HepG2 (cell line): ENCODE data around the gene KLRK1. TPM values are rescaled to one million over a fixed set of nuclear protein-coding genes. Genes with fewer than 3 reads are reported as not detected.
A peak's percentile ranks its signal among the peaks of the same experiment; 100 is the strongest.
"Not testable (repeated sequence)": the region's sequence is repeated elsewhere in the genome, so short reads cannot be mapped to it uniquely, and the experiment has no call there.

Experiments used
- ATAC-seq: fragments of 200-7000 bp; cut with Tn5 transposase; 3 replicates; pipeline ENCODE4 v1.9.1; 2020; ENCODE audit warnings: mild to moderate bottlenecking, moderate library complexity
- BruUV-seq: library from RNA; stranded (reverse); fragments of 400-500 nt; replicated peaks from 2 replicates; lab custom pipeline; 2021; lab: Mats Ljungman, UMichigan
- CTCF ChIA-PET: fragments of 300-600 bp; formaldehyde crosslinking; extraction: SDS; loops from one replicate; lab custom pipeline; 2021; ENCODE audit warnings: low total read pairs, inconsistent platforms, low intra/inter-chr PET ratio; lab: Yijun Ruan, JAX
- POLR2A ChIA-PET: fragments of 350-600 bp; sonication (Branson Sonifier 250); formaldehyde crosslinking; loops from one replicate; lab custom pipeline; 2020; ENCODE audit warnings: antibody characterized with exemption, inconsistent platforms; lab: Yijun Ruan, JAX
- DNase-seq: peaks from one replicate; pipeline ENCODE4 v3.0.0-alpha.2; 2015; ENCODE audit warnings: low spot score
- FAIRE-seq: peaks from 3 replicates; lab custom pipeline; 2011; peaks lifted over from hg19 to GRCh38; lab: Jason Lieb, UNC
- H2AFZ ChIP-seq: one replicate; pipeline ENCODE4 v1.6.1; 2011; ENCODE audit warnings: low read length, inconsistent platforms
- H3K27ac ChIP-seq: fragments of 300-600 bp; 3 replicates; pipeline ENCODE4 v1.8.0; 2011; ENCODE audit warnings: mixed run types, mild to moderate bottlenecking, mixed read lengths, low read length, inconsistent platforms; ENCODE audit not compliant: insufficient read depth; ENCODE audit errors: extremely low read length
- H3K27me3 ChIP-seq, 2 experiments: fragments of 200-600 bp in 1 of 2; 2 replicates in 1 of 2; 3 replicates in 1 of 2; pipeline versions ENCODE4 v1.6.0 to v1.8.0; 2011; ENCODE audit warnings: low read length in 2 of 2, mild to moderate bottlenecking in 2 of 2, moderate library complexity in 2 of 2, inconsistent platforms in 1 of 2; ENCODE audit not compliant: insufficient read depth in 2 of 2, control insufficient read depth in 1 of 2
- H3K36me3 ChIP-seq, 2 experiments: fragments of 200-600 bp in 1 of 2; replicated peaks in 1 of 2; 2 replicates in 1 of 2; 3 replicates in 1 of 2; pipeline versions ENCODE4 v1.5.1 to v1.8.0; 2011; ENCODE audit warnings: low read length in 2 of 2, inconsistent platforms in 1 of 2; ENCODE audit not compliant: insufficient read depth in 2 of 2, control insufficient read depth in 1 of 2
- H3K4me1 ChIP-seq: 2 replicates; pipeline ENCODE4 v1.5.1; 2012; ENCODE audit warnings: low read length, inconsistent platforms; ENCODE audit not compliant: insufficient read depth
- H3K4me2 ChIP-seq: 2 replicates; pipeline ENCODE4 v1.6.0; 2011; ENCODE audit warnings: low read depth, low read length, inconsistent platforms
- H3K4me3 ChIP-seq, 3 experiments: fragments of 200-600 bp in 1 of 3; sonication (generic), shearing (Covaris generic) in 1 of 3; replicated peaks in 1 of 3; 2 replicates each; pipeline ENCODE4 v1.5.1; 2011 to 2016; ENCODE audit warnings: low read length in 3 of 3, inconsistent platforms in 2 of 3, low read depth in 2 of 3, mild to moderate bottlenecking in 2 of 3, control low read depth in 1 of 3, mixed read lengths in 1 of 3; ENCODE audit not compliant: insufficient read depth in 1 of 3
- H3K79me2 ChIP-seq: one replicate; pipeline ENCODE4 v1.6.1; 2011; ENCODE audit warnings: low read length, inconsistent platforms; ENCODE audit not compliant: insufficient read depth
- H3K9ac ChIP-seq: 2 replicates; pipeline ENCODE4 v1.6.0; 2011; ENCODE audit warnings: mild to moderate bottlenecking, low read depth, low read length, inconsistent platforms; ENCODE audit not compliant: insufficient read depth
- H3K9me3 ChIP-seq: 2 replicates; pipeline ENCODE4 v1.5.1; 2012; ENCODE audit warnings: mild to moderate bottlenecking, low read length
- H4K20me1 ChIP-seq: 2 replicates; pipeline ENCODE4 v1.6.0; 2011; ENCODE audit warnings: inconsistent platforms, mild to moderate bottlenecking, low read length, moderate library complexity; ENCODE audit not compliant: insufficient read depth
- CHCHD3 ChIP-seq: sonication (generic); formaldehyde crosslinking; IDR thresholded peaks from 2 replicates; pipeline ENCODE4 v1.8.0; 2022; ENCODE audit warnings: mild to moderate bottlenecking, missing genetic modification reagents, moderate library complexity
- ZNF7 ChIP-seq: IDR thresholded peaks from 2 replicates; pipeline ENCODE4 v1.6.1; 2016; ENCODE audit warnings: missing biosample characterization, missing genetic modification reagents
- WGBS: methylation state at CpG from one replicate; pipeline ENCODE4 v1.1.6; 2017; ENCODE audit warnings: low lambda C conversion rate; 5-methylcytosine and 5-hydroxymethylcytosine counted together
- in situ Hi-C: cut with HindIII; loops from 2 replicates; pipeline ENCODE4 v1.10.0; 2017; ENCODE audit warnings: low pct_unique_long_range_greater_than_20kb; ENCODE audit not compliant: extremely low pct_ligation_motif_present
- intact Hi-C: fragments of 100-400 bp; cut with micrococcal nuclease; formaldehyde crosslinking; loops from one replicate; pipeline ENCODE4 v1.10.0; 2022; ENCODE audit not compliant: unreplicated experiment
- polyA plus RNA-seq, 8 experiments: library from polyadenylated mRNA; depleted of rRNA in 3 of 8; stranded (reverse) in 7 of 8; unstranded in 1 of 8; fragments of >200 nt; fragmentation: Illumina TruSeq in 4 of 8; extraction: Trizol in 4 of 8; gene quantifications; 2 replicates each; pipeline versions ENCODE4 v1.2.1 to v1.2.3, GENCODE V29; 2011 to 2016; ENCODE audit warnings: low read depth in 4 of 8, missing spikeins in 1 of 8, mixed read lengths in 1 of 8; ENCODE audit not compliant: insufficient read depth in 1 of 8
- total RNA-seq, 5 experiments: library from RNA; depleted of rRNA; stranded (reverse); fragments of >200 nt; fragmentation: Illumina TruSeq; extraction: Trizol; gene quantifications; 2 replicates each; pipeline ENCODE4 v1.2.3, GENCODE V29; 2016; ENCODE audit warnings: low read depth in 1 of 5

KLRK1 gene
- total and polyA plus RNA-seq, 2 of the 13 experiments (the other 11 are each of a cell fraction or from before 2014, with no cell fraction given) = not detected

- FAIRE-seq, BruUV-seq, H4K20me1 ChIP-seq, ATAC-seq, H3K27me3 ChIP-seq, H3K4me2 ChIP-seq, H3K4me1 ChIP-seq, H3K27ac ChIP-seq, H3K36me3 ChIP-seq, POLR2A ChIA-PET, H3K9ac ChIP-seq, H2AFZ ChIP-seq, H3K9me3 ChIP-seq, in situ Hi-C loops, intact Hi-C loops, CTCF ChIA-PET, H3K79me2 ChIP-seq, H3K4me3 ChIP-seq, DNase-seq: not testable (repeated sequence)
- WGBS = 10% methylated on average over 3 of the region's 3 CpGs
Observed at GRCh38 chr12:10351457-10351856, 38.4 kb downstream of the KLRK1 start.

- Histone ChIP-seq H2AFZ (no peak overlapping the region), H3K27me3 (no peaks in the 10 kb centered on the region; a peak in 1 of 5 replicates), H3K27ac (no peak overlapping the region), H3K9me3 (no peaks in the 10 kb centered on the region), H3K4me2 (no peak overlapping the region), H3K79me2 (no peaks in the 10 kb centered on the region), H4K20me1 (no peaks in the 10 kb centered on the region), H3K4me3 (no peak overlapping the region), H3K4me1 (no peaks in the 10 kb centered on the region)
- intact Hi-C loops = no loop called here
- BruUV-seq = no TSS peak
- ChIA-PET CTCF (no interaction called here), POLR2A (no interaction called here)
- in situ Hi-C loops = no loop called here
- no peak for ATAC-seq
- FAIRE-seq = no peak
- WGBS = 96% methylated on average over 1 of the region's 1 CpG
- TF ChIP-seq CHCHD3 (no peak), ZNF7 (CRISPR knock-in tag) (peak; percentile 37; the same call in 1 of the 2 replicates)
- TF ChIP-seq, all 625 proteins: peak for 1
- no peaks in the 10 kb centered on the region for H3K36me3 ChIP-seq
- no peak for DNase-seq
- no peak overlapping the region for H3K9ac ChIP-seq
Observed at GRCh38 chr12:10341892-10342509, 47.8 kb downstream of the KLRK1 start.

GRCh38 chr12:10340946-10341345 is 48.9 kb downstream of the KLRK1 start:
- POLR2A ChIA-PET = not testable (repeated sequence)
- 0% methylated on average over 2 of the region's 2 CpGs for WGBS

More at GRCh38 chr12:10340946-10341345, 48.9 kb downstream of the KLRK1 start:
- H2AFZ ChIP-seq, H3K4me1 ChIP-seq, H3K9ac ChIP-seq, FAIRE-seq, DNase-seq, in situ Hi-C loops, ATAC-seq, H4K20me1 ChIP-seq, H3K4me2 ChIP-seq, H3K79me2 ChIP-seq, H3K27me3 ChIP-seq, BruUV-seq, intact Hi-C loops, H3K36me3 ChIP-seq, H3K4me3 ChIP-seq, H3K27ac ChIP-seq, CTCF ChIA-PET, H3K9me3 ChIP-seq: not testable (repeated sequence)
